Cardiac fibroblast (primary cell): Measurements from ENCODE around the gene TTLL7.

Experiments used
- DNase-seq, 2 donors: peaks; one replicate each; pipeline versions ENCODE4 v3.0.0 to v3.0.0-alpha.2; 2010; ENCODE audit warnings: low read depth in 2 of 2
- H3K4me3 ChIP-seq, 2 donors: replicated peaks in 1 of 2; 1 replicate in 1 of 2; 2 replicates in 1 of 2; pipeline ENCODE4 v1.5.1; 2011; ENCODE audit warnings: low read depth in 2 of 2, low read length in 2 of 2, mild to moderate bottlenecking in 2 of 2, moderate library complexity in 1 of 2
- TF ChIP-seq, protein P1 (sequence below): IDR thresholded peaks from one replicate; pipeline ENCODE4 v1.5.1; 2011; ENCODE audit warnings: low read depth, mild to moderate bottlenecking, low read length, inconsistent platforms

TTLL7 gene

DNA sequence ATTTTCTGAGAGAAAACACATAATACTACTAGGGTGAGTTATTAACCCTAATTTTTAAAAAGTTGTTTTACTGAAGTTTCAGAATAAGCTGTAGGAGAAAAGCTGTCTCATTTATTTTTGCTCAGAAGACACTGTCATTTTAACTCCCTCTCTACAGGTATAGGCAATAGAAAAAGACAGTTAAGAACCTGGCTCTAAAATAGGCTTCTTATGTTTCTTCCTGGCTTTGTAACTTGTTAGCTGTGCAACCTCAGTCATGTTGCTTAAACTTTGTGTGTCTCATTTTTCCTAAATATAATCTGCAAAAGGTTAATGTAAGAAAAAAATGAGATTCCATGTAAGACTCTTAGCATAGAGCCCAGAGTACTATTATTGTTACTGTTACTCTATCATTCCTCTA is 64.4 kb downstream of the TTLL7 start:
- H3K4me3 ChIP-seq, result no peak overlapping the region
- DNase-seq, result no peak
- TF ChIP-seq, protein P1, sequence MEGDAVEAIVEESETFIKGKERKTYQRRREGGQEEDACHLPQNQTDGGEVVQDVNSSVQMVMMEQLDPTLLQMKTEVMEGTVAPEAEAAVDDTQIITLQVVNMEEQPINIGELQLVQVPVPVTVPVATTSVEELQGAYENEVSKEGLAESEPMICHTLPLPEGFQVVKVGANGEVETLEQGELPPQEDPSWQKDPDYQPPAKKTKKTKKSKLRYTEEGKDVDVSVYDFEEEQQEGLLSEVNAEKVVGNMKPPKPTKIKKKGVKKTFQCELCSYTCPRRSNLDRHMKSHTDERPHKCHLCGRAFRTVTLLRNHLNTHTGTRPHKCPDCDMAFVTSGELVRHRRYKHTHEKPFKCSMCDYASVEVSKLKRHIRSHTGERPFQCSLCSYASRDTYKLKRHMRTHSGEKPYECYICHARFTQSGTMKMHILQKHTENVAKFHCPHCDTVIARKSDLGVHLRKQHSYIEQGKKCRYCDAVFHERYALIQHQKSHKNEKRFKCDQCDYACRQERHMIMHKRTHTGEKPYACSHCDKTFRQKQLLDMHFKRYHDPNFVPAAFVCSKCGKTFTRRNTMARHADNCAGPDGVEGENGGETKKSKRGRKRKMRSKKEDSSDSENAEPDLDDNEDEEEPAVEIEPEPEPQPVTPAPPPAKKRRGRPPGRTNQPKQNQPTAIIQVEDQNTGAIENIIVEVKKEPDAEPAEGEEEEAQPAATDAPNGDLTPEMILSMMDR, result no peak

DNA sequence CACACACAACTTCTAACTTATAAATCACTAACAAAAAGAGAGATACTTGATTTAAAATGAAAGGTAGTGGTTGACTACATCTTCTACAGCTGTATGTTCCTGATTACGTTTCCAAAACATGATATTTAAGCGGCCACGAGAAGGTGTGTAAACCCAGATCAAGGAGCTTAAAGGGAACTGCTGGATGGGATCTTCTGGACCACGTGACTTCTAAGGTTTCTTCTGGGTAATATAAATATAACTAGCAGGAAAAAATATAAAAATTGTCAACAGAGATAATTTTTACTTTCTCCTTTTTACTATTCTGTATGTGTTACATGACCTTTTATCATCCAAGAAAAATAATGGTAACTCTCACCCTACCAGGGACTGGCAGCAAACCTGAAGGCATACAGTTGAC is 66.2 kb downstream of the TTLL7 start:
- DNase-seq, result no peak
- TF ChIP-seq, protein P1, result no peak
- no peak overlapping the region for H3K4me3 ChIP-seq

DNA sequence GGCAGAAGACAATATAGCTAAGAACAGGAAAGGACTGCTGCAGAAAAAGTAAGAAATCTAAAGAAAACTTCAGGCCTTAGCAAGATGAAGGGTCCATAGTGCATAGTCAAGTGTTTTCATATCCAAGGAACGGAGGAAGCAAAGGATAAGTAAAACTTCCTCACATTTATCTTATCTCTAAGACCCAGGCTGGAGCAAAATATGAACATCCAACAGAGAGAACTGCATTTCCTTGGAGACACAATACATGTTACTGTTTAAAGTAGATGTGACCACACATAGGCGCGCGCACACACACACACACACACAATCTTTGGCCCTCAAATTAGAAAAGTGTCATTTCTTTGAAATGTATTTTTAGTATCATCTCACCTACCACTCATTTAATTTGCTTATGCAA is 66.7 kb downstream of the TTLL7 start:
- DNase-seq, result peak in 1 of 2 donors; percentile 5
- TF ChIP-seq, protein P1, result no peak
- H3K4me3 ChIP-seq, result no peak overlapping the region

DNA sequence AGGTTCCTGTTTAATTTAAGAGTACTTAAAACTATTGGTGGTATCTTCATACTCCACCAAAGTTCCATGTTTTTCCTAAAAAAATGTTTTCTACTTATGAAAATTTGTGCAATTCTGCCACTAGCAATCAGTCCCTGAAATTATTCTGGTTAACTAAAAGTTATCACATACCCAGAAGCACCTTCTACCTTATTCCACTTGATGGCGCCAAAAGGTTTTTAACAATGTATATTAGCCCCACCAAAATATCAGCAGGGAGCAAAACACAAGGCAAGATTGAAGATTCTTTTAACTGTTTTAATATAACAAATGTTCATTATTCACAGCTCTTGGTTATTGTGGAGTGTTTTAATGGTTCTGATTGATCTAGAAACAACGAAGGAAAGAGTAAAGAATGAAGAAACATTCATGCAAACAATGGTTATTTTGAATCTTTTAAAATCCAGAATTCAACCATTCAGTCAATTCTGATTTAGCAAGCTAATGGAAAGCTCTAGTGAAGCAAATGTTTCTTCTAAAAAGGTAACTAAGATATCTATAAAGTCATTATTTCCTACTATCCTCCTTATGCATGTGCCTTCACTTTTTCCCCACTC is 67.2 kb downstream of the TTLL7 start:
- peak; percentile 72 to 73 for DNase-seq
- H3K4me3 ChIP-seq, result no peak overlapping the region
- TF ChIP-seq, protein P1, result peak; percentile 70

DNA sequence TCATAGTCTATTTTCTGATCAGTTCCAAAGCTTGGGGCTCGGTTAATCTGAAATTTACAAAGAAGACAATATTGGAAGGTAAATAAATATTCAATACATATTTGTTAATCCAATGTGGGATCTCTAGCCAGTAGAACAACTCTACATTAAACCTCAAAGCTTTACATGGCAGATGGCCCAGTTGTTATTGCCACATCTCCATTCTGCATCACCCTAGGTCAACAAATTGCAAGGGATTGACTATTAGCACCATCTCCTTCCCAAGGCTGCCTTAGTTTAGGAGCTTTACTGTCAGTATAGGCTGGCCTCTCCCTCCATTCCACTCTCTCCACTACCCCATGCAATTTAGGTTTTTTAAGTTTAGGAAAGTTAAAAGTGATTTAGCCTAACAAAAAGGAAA is 69.7 kb downstream of the TTLL7 start:
- no peak overlapping the region for H3K4me3 ChIP-seq
- TF ChIP-seq, protein P1, result no peak
- DNase-seq, result peak; percentile 57 to 82

DNA sequence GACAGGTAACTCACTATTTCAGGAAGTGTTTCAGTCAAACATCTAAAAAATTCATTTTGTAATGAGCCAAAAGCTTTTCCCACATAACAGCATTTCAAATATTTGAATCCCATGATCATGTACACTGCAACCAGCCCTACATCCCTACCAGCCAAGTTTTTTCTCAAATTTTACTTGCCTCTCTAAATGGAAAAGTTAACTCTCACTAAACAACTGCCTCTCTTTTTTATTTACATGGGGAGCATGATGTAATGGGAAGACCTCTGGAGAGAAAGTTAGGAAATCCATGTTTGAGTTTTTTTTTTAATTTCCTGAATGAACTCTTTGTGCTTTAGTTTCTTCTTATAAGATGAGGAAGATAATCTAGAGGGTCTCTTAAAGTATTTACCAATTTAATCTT is 70.5 kb downstream of the TTLL7 start:
- TF ChIP-seq, protein P1, result no peak
- peak; percentile 25 to 35 for DNase-seq
- H3K4me3 ChIP-seq, result no peak overlapping the region

DNA sequence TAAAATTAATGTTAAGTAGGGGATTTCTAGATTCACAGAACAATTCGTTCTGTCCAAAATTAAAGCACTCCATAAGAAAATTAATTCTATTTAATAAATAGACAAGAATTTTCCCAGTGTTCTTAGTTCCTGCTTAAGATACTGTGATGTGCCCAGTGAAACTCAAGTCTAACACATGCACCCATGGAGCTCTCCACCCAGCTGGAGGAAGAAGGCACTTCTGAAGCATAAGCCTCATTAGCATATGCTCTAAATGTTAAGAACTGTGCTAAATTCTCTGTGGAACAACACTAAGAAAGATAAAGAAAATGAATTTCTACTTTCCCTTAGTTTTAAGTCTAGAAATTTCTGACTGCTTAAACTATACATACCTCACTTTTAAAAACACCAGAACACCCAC is 71.2 kb downstream of the TTLL7 start:
- TF ChIP-seq, protein P1, result no peak
- H3K4me3 ChIP-seq, result no peak overlapping the region
- no peak for DNase-seq
